Sigmoid colon (tissue), 4 donors: ENCODE results near the gene NCOA1.
"Not testable (repeated sequence)": the region's sequence is repeated elsewhere in the genome, so short reads cannot be mapped to it uniquely, and the experiment has no call there.

Experiments
- CTCF ChIP-seq, 4 experiments: fragments of 450-650 bp in 3 of 4; fragments of 200-600 bp in 1 of 4; IDR thresholded peaks; one replicate each; pipeline ENCODE4 v1.5.1; 2016 to 2019; ENCODE audit warnings: antibody characterized with exemption in 4 of 4, mild to moderate bottlenecking in 3 of 4, moderate library complexity in 2 of 4
- EP300 ChIP-seq, 4 donors: sonication (generic); formaldehyde crosslinking; IDR thresholded peaks; one replicate each; pipeline ENCODE4 v1.6.1; 2017; ENCODE audit warnings: antibody characterized with exemption in 4 of 4
- POLR2A ChIP-seq, 2 donors: fragments of 450-650 bp; IDR thresholded peaks; one replicate each; pipeline ENCODE4 v1.6.1; 2016; ENCODE audit warnings: antibody characterized with exemption in 2 of 2, mild to moderate bottlenecking in 2 of 2, moderate library complexity in 2 of 2
- POLR2AphosphoS5 ChIP-seq, 4 donors: sonication (generic); formaldehyde crosslinking; IDR thresholded peaks; one replicate each; pipeline ENCODE4 v1.6.1; 2017; ENCODE audit warnings: antibody characterized with exemption in 4 of 4

GRCh38 chr2:24581971-24582370 is 90.9 kb downstream of the NCOA1 start:
- not testable (repeated sequence) for TF ChIP-seq POLR2A, CTCF, EP300, POLR2AphosphoS5 (IDR thresholded peaks at IDR 0.05)
